GM12878 (cell line): ENCODE data around the gene LDLRAD4. TPM values are rescaled to one million over a fixed set of nuclear protein-coding genes. Genes with fewer than 3 reads are reported as not detected.

Source experiments
- ATAC-seq: fragments of 200-7000 bp; cut with Tn5 transposase; 3 replicates; pipeline ENCODE4 v1.9.1; 2020; ENCODE audit warnings: mild to moderate bottlenecking, moderate library complexity
- BruUV-seq: library from RNA; stranded (reverse); fragments of 400-500 nt; replicated peaks from 2 replicates; lab custom pipeline; 2021; lab: Mats Ljungman, UMichigan
- CTCF ChIA-PET: fragments of 300-600 bp; sonication (Branson Sonifier 250); formaldehyde crosslinking; extraction: SDS; loops from one replicate; lab custom pipeline; 2021; ENCODE audit warnings: inconsistent platforms; lab: Yijun Ruan, JAX
- POLR2A ChIA-PET: fragments of 350-600 bp; formaldehyde crosslinking; extraction: SDS; loops from one replicate; lab custom pipeline; 2021; ENCODE audit warnings: inconsistent platforms; lab: Charles Lee
- RAD21 ChIA-PET: fragments of 300-600 bp; sonication (Branson Sonifier 250); formaldehyde crosslinking; loops from one replicate; lab custom pipeline; 2023; ENCODE audit warnings: antibody characterized with exemption; ENCODE audit not compliant: unreplicated experiment; lab: Charles Lee
- SMC1A ChIA-PET: fragments of 300-600 bp; sonication (Branson Sonifier 250); formaldehyde crosslinking; loops from one replicate; lab custom pipeline; 2023; ENCODE audit not compliant: unreplicated experiment, uncharacterized antibody; lab: Charles Lee
- DNase-seq: peaks from one replicate; pipeline ENCODE4 v3.0.0-alpha.2; 2011; ENCODE audit warnings: low read depth, low spot score
- FAIRE-seq: peaks from 3 replicates; lab custom pipeline; 2011; peaks lifted over from hg19 to GRCh38; lab: Jason Lieb, UNC
- H2AFZ ChIP-seq: 2 replicates; pipeline ENCODE4 v1.6.0; 2011; ENCODE audit warnings: low read depth, low read length, control low read depth; ENCODE audit not compliant: control insufficient read depth
- H3K27ac ChIP-seq: 2 replicates; pipeline ENCODE4 v1.5.1; 2011; ENCODE audit warnings: control low read depth; ENCODE audit not compliant: control insufficient read depth, insufficient read depth
- H3K27me3 ChIP-seq, 2 experiments: replicated peaks in 1 of 2; 2 replicates each; pipeline versions ENCODE4 v1.6.0 to v1.6.1; 2011; ENCODE audit warnings: low read length in 1 of 2; ENCODE audit not compliant: control insufficient read depth in 2 of 2, insufficient read depth in 2 of 2
- H3K36me3 ChIP-seq, 2 experiments: 2 replicates each; pipeline ENCODE4 v1.5.1; 2011; ENCODE audit warnings: low read length in 1 of 2; ENCODE audit not compliant: control insufficient read depth in 2 of 2, insufficient read depth in 2 of 2
- H3K4me1 ChIP-seq: 2 replicates; pipeline ENCODE4 v1.6.1; 2011; ENCODE audit warnings: mild to moderate bottlenecking, low read length, moderate library complexity, mixed read lengths; ENCODE audit not compliant: control insufficient read depth, insufficient read depth
- H3K4me2 ChIP-seq: 2 replicates; pipeline ENCODE4 v1.6.0; 2011; ENCODE audit warnings: control low read depth; ENCODE audit not compliant: control insufficient read depth, insufficient read depth
- H3K4me3 ChIP-seq: fragments of 200-600 bp; sonication (generic); 2 replicates; pipeline ENCODE4 v1.5.1; 2016
- H3K79me2 ChIP-seq: 2 replicates; pipeline ENCODE4 v1.6.0; 2011; ENCODE audit warnings: low read length; ENCODE audit not compliant: control insufficient read depth, insufficient read depth
- H3K9ac ChIP-seq: 2 replicates; pipeline ENCODE4 v1.8.0; 2011; ENCODE audit warnings: low read length, control low read depth, mixed read lengths; ENCODE audit not compliant: control insufficient read depth, insufficient read depth
- H3K9me3 ChIP-seq: replicated peaks from 3 replicates; pipeline ENCODE4 v1.5.1; 2011; ENCODE audit warnings: mild to moderate bottlenecking, low read length; ENCODE audit not compliant: control insufficient read depth, insufficient read depth
- H4K20me1 ChIP-seq: 2 replicates; pipeline ENCODE4 v1.6.0; 2011; ENCODE audit not compliant: control insufficient read depth, insufficient read depth
- ATF2 ChIP-seq: IDR thresholded peaks from 2 replicates; pipeline ENCODE4 v1.6.1; 2012; ENCODE audit warnings: low read length, inconsistent platforms
- BACH1 ChIP-seq: fragments of 450-650 bp; IDR thresholded peaks from 2 replicates; pipeline ENCODE4 v1.6.1; 2017; ENCODE audit warnings: mild to moderate bottlenecking, borderline replicate concordance
- EED ChIP-seq: sonication (generic); IDR thresholded peaks from 2 replicates; pipeline ENCODE4 v1.6.1; 2016; ENCODE audit warnings: antibody characterized with exemption, low read depth
- HDGF ChIP-seq: fragments of 450-650 bp; IDR thresholded peaks from 2 replicates; pipeline ENCODE4 v1.6.1; 2016; ENCODE audit warnings: antibody characterized with exemption
- IRF4 ChIP-seq: IDR thresholded peaks from 2 replicates; pipeline ENCODE4 v1.6.1; 2011; ENCODE audit warnings: low read depth, low read length
- MYB ChIP-seq: fragments of 150-350 bp; IDR thresholded peaks from 2 replicates; pipeline ENCODE4 v1.6.1; 2014; ENCODE audit warnings: mild to moderate bottlenecking, low read depth, low read length, borderline replicate concordance
- NR2C2 ChIP-seq: IDR thresholded peaks from 2 replicates; pipeline ENCODE4 v1.6.1; 2011; ENCODE audit warnings: borderline replicate concordance, low read depth; ENCODE audit not compliant: control insufficient read depth, insufficient read length
- PKNOX1 ChIP-seq: fragments of 450-650 bp; IDR thresholded peaks from 2 replicates; pipeline ENCODE4 v1.6.1; 2016; ENCODE audit warnings: mild to moderate bottlenecking
- POLR2A ChIP-seq: IDR thresholded peaks from 2 replicates; pipeline ENCODE4 v1.6.1; 2011; ENCODE audit warnings: low read depth, mild to moderate bottlenecking, low read length
- RELA ChIP-seq: fragments of 450-650 bp; IDR thresholded peaks from 2 replicates; pipeline ENCODE4 v1.8.0; 2014; ENCODE audit warnings: borderline replicate concordance; ENCODE audit not compliant: partially characterized antibody
- SPI1 ChIP-seq: IDR thresholded peaks from 2 replicates; pipeline ENCODE4 v1.6.1; 2011; ENCODE audit warnings: low read depth, mild to moderate bottlenecking, low read length, moderate library complexity, borderline replicate concordance; ENCODE audit not compliant: insufficient read depth
- STAT3 ChIP-seq: IDR thresholded peaks from 2 replicates; pipeline ENCODE4 v1.6.1; 2011; ENCODE audit warnings: low read depth, low read length, improper control_type of control experiment
- TAF1 ChIP-seq: IDR thresholded peaks from 2 replicates; pipeline ENCODE4 v1.6.1; 2011; ENCODE audit warnings: mild to moderate bottlenecking, low read depth, low read length, borderline replicate concordance
- USF1 ChIP-seq: IDR thresholded peaks from 2 replicates; pipeline ENCODE4 v1.6.1; 2011; ENCODE audit warnings: borderline replicate concordance, low read depth, mild to moderate bottlenecking, moderate library complexity, mixed read lengths, low read length; ENCODE audit not compliant: insufficient read depth; ENCODE audit errors: extremely low read length
- WRNIP1 ChIP-seq: IDR thresholded peaks from 2 replicates; pipeline ENCODE4 v1.6.1; 2011; ENCODE audit warnings: low read depth, low read length, improper control_type of control experiment, borderline replicate concordance
- ZBED1 ChIP-seq: IDR thresholded peaks from 2 replicates; pipeline ENCODE4 v1.6.1; 2016; ENCODE audit warnings: borderline replicate concordance
- ZBTB4 ChIP-seq: fragments of 450-650 bp; formaldehyde crosslinking; IDR thresholded peaks from 2 replicates; pipeline ENCODE4 v1.4.0; 2022; ENCODE audit warnings: mild to moderate bottlenecking, moderate library complexity
- WGBS: methylation state at CpG from one replicate; pipeline ENCODE4 v1.1.6; 2016; ENCODE audit warnings: low lambda C conversion rate; ENCODE audit not compliant: insufficient replicate concordance, insufficient coverage; ENCODE audit errors: missing lambda C conversion rate; 5-methylcytosine and 5-hydroxymethylcytosine counted together
- in situ Hi-C: fragments of 300-500 bp; cut with MboI; formaldehyde crosslinking; loops from 9 replicates; pipeline ENCODE4 v1.14.3; 2018; ENCODE audit warnings: mixed read lengths
- intact Hi-C: fragments of 100-400 bp; cut with micrococcal nuclease; formaldehyde crosslinking; loops from one replicate; pipeline ENCODE4 v1.14.2; 2022; ENCODE audit not compliant: unreplicated experiment
- polyA plus RNA-seq, 11 experiments: library from polyadenylated mRNA; depleted of rRNA in 4 of 11; unstranded in 6 of 11; stranded (reverse) in 5 of 11; fragments of >200 nt; fragmentation: Nextera tagmentation in 4 of 11; fragmentation: Illumina TruSeq in 1 of 11; extraction: Ambion mirVana in 4 of 11; extraction: Trizol in 1 of 11; gene quantifications; 1 replicate in 1 of 11; 2 replicates in 10 of 11; pipeline versions ENCODE4 v1.2.1 to v1.2.3, GENCODE V29; 2011 to 2016; ENCODE audit warnings: inconsistent platforms in 2 of 11, missing spikeins in 2 of 11, low read depth in 1 of 11
- total RNA-seq, 4 experiments: library from RNA; depleted of rRNA in 3 of 4; stranded (reverse); fragments of >200 nt in 3 of 4; fragmentation: Illumina TruSeq in 1 of 4; extraction: Trizol in 1 of 4; gene quantifications; 2 replicates each; pipeline versions ENCODE4 v1.2.1 to v1.2.3, GENCODE V29; 2013 to 2021

Gene LDLRAD4
- total and polyA plus RNA-seq, 10 of the 15 experiments (the other 5 are each of a cell fraction or from before 2014, with no cell fraction given): 2.7 to 16.8 (median 11.2) TPM

GRCh38 chr18:13257361-13257980 lies 38.9 kb downstream of the LDLRAD4 start:
- Histone ChIP-seq H4K20me1 (no peaks in the 10 kb centered on the region), H3K27me3 (peaks cover 0 to 4% of the 10 kb centered on the region in 2 experiments; a peak in 2 of 4 replicates), H2AFZ (no peak overlapping the region), H3K9ac (no peak overlapping the region), H3K9me3 (no peaks in the 10 kb centered on the region), H3K4me3 (no peak overlapping the region), H3K4me1 (no peaks in the 10 kb centered on the region), H3K4me2 (no peak overlapping the region), H3K36me3 (no peaks in the 10 kb centered on the region), H3K27ac (no peak overlapping the region), H3K79me2 (no peaks in the 10 kb centered on the region)
- no peak for FAIRE-seq
- intact Hi-C loops: no loop called here
- ChIA-PET RAD21 (no interaction called here), CTCF (interaction anchor here (0.7 kb wide), 1 partner anchor 251 kb away, joined by 3 read pairs; no protein-coding TSS in a partner anchor), SMC1A (no interaction called here), POLR2A (no interaction called here)
- BruUV-seq: no TSS peak
- TF ChIP-seq NR2C2 (no peak), MYB (no peak), HDGF (no peak), IRF4 (no peak), PKNOX1 (no peak), WRNIP1 (no peak), USF1 (no peak), RELA (no peak), ZBTB4 (CRISPR knock-in tag) (no peak), STAT3 (no peak), BACH1 (no peak), ZBED1 (no peak), EED (no peak), POLR2A (no peak), ATF2 (no peak), SPI1 (no peak), TAF1 (no peak)
- in situ Hi-C loops: no loop called here
- ATAC-seq: no peak
- DNase-seq: no peak
- 28% methylated on average over 8 of the region's 8 CpGs for WGBS
